ENCODE data around the gene MAB21L4.
A peak's percentile ranks its signal among the peaks of the same experiment; 100 is the strongest.

The MAB21L4 gene

DNA sequence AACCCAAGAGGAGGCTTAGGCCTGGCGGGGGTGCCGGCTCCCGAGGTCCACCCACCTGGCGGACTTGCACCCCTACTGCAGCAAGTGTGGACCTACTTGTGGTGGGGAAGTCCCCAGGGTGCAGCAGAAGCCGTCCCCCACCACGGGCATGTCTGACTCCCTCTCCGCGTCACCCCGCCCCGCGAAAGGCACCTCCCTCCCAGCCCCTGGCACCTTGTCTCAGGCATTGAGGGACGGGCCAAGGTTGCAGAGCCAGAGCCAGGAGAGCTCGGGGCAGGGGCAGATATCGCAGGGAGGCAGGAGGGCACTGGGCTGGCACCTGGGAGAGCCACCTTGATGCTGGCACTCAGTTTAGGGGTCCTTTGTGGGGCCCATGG is 29.2 kb upstream of the MAB21L4 start:
- DNase-seq (ENCODE audit: low read depth) = no peak

DNA sequence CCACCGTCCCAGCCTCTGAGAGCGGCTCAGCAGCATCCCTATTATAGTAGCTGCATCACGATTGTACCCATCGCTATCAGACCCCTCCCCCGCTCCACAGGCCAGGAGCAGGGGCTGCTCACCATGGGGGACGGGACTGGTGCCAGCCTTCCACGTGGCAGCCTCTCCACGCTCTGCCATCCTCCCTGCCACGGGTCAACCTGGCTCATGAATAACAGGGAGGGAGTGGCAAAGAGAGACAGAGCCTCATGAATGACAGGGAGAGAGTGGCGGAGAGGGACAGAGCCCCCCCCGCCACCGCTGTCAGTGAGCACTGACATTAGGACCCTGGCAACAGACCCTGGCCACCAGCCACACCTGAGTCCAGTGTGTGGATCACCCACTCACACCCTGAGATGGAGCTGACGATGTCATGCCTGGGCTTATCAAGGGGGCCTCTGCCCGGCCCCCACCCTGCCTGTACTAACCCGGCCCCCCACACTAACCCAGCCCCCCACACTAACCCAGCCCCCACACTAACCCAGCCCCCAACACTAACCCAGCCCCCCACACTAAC is 27.1 kb upstream of the MAB21L4 start:
- no peak for DNase-seq (ENCODE audit: low read depth)

DNA sequence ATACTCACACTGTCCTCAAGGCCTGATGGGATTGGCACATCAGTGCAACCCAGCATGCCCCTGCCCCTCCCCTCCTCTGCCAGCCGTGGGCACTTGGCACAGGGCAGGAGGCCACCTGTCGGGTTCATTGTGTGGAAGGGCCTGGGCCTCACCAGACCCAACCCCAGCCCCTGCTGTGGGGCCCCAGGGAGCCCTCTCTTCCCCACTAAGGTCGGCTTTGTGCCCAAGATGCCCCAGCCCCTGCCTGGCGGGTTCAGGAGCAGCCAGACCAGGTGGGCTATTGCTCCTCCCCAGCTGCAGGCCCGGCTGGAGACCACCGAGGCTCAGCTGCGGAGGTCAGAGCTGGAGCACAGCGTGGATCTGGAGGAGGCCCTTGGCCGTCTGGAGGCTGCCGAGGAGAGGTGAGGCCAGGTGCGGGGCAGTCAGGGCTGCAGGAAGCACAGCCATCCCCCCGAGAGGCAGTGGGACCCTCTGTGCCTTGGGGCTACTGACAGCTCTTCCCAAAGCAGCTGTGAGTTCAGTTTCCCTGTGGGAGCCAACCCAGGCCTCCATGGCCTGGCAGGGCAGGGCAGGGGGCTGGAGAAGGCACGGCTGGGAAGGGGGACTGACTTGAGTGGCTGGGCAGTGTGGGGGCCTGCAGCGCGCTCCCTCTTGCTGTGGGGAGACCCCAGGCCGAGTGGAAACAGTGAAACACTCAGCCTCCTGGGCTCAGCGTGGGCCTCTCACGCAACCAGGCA is 26.5 kb upstream of the MAB21L4 start:
- no peak for DNase-seq (ENCODE audit: low read depth)

DNA sequence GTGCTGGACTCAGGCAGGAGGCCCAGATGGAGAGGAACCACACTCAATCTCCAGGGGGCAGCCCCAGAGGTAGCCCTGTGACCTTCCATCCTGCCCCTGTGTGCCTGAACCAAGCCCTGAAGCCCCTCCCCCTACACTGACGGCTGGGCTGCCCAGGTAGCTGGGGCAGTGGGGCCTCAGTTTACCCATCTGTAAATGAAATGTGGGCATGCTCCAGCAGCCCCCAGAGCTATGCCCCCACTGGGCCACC is 26.0 kb upstream of the MAB21L4 start:
- DNase-seq (ENCODE audit: low read depth) = no peak

DNA sequence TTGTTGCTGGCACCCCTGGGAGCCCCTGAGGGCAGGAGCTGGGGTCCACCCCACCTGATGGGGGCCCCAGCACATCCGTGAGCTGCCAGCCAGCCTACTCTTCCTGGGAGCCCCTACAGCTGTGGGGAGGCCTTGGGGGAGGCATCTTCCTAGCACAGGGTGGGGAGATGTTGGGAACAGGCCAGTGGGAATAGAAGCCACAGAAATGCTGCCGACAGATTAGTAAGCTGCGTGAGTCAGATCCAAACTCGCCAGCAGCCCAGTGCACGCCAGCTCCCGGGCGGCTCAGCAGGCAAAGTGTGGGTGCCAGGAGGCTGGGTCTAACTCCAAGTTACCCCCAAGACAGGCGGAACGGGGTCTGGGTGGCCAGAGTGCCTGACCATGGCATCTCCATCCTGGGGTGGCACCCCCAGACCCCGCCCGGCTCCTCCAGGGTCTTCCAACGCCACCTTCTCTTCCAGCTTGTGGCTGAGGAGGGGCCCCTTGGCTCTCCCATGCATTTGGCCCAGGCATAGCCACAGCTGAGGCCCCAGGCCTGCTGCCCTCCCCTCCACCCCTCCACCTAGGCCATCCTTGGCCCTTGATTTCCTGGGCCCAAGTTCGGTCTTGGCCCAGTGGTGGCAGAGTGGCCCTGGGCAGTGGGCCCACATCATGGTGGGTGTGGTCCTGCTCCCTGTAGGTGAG is 25.5 kb upstream of the MAB21L4 start:
- DNase-seq (ENCODE audit: low read depth) = no peak

DNA sequence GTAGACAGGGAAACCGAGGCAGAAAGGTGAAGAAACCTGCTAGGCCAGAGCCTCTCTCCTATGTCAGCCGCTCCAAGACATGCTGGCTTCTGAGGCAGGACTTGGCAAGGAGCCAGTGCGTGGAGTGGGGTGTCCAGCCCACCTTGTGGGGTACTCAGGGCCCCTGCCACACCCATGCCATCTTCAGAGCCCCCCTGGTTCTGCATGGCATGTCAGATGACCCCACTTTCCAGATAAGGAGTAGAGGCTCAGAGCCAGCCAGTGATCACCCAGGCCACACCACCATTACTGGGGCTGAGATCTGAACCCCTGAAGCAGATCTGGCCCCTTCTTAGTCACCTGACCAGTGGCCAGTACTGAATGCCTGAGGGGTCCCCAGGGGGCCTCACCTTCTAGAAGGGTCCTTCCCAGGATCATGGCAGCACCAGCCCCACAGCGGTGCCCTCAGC is 24.9 kb upstream of the MAB21L4 start:
- no peak for DNase-seq (ENCODE audit: low read depth)

DNA sequence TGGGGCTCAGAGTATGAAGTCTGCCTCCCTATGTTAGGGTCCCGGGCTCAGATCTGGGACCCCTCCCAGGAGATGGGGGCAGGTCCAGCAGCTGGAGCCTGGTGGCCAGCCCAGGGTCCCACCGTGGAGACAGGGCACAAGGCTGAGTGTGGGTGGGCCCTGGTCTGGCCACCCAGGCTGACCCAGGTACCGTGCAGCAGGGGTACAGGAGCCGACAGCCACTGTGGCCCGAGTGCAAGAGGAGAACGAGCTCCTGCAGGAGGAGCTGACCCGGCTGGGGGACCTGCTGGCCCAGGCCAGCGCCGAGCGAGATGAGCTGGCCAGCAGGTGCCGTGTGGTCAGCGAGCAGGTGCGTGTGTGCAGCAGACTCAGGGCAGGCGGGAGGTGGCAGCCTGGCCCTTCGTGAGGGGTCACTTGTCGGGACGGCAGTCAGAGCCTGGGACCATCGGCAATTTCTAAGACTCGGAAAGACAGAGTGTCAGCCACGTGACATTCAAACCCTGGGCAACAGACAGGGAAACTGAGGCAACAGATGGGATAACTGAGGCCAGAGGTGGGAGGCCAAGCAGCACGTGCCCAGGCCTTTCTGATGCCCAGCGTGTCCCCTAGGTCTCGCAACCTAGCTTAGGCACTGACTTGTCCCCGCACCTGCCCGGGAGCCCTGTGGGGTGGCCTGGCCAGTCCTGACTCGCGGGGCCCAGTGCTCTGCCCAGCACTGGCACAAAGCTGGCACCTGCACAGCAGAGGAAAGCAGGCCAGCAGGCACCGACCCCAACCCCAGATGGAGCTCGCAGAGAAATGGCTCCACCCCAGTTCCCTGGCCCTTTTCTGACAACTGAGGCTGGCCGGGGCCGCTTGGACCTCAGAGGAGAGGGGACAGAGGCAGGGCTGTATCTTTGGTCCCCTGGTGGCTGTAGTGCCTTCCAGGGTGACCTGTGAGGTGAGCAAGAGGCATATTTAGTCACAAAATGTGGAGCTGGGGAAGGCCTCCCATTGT is 24.1 kb upstream of the MAB21L4 start:
- DNase-seq (ENCODE audit: low read depth) = no peak

DNA sequence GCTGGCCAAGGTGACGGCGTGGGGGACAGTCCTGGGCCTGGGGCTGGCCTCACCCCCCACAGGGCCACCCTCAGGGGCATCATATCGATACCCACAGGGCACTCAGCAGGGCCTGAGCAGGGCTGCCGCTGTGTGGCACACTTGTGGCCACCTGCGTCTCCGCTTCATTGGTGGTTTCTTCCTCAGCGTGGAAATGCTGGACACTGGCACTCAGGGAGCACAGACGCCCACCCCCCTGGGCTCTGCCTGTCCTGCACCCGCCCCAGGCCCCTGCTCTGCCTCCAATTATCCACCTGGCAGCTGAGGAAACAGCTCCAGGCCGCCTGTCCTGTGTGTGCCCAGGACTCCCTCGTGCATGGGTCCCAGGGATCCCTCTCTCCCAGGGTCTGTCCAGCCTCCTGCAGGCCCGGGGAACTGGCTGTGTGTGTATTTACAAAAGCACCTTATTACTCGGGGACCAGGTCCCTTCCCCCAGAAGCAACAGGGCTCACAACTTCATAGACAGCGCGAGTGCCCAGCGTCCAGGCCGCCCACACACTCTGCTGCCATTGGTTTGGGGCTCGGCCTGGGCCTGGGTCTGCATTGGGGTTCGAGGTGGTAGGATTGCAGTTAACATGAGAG is 23.3 kb upstream of the MAB21L4 start:
- DNase-seq (ENCODE audit: low read depth) = no peak

DNA sequence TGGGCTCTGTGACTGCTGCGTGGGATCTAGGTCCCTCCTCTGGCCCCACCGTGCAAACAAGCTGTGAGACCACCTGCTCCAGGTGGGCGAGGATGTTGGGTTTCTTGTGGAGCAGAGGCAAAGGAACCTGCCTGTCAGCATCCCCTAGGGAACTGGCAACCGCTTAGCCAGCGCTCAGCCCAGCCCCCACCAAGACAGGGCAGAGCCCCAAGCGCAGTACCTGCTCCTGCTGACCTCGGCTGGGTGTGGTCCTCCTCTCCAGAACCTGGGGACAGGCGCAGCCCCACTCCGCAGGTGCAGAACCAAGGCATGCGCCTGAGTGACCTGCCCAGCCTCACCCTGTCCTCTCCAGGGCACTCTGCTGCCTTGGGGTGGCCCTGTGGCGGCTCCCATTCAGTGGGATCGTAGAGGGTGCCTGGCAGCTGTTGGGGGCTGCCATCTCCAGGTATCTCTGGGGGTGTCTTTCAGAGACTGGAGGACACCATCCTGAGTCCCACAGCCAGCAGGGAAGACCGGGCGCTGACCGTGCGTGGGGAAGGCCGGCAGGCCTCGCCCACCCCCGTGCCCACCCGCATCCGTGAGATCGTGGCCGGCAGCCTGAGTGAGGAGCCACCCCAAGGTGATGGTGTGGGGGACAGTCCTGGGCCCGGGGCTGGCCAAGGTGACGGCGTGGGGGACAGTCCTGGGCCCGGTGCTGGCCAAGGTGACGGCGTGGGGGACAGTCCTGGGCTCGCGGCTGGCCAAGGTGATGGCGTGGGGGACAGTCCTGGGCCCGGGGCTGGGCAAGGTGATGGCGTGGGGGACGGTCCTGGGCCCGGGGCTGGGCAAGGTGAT is 22.5 kb upstream of the MAB21L4 start:
- no peak for DNase-seq (ENCODE audit: low read depth)

DNA sequence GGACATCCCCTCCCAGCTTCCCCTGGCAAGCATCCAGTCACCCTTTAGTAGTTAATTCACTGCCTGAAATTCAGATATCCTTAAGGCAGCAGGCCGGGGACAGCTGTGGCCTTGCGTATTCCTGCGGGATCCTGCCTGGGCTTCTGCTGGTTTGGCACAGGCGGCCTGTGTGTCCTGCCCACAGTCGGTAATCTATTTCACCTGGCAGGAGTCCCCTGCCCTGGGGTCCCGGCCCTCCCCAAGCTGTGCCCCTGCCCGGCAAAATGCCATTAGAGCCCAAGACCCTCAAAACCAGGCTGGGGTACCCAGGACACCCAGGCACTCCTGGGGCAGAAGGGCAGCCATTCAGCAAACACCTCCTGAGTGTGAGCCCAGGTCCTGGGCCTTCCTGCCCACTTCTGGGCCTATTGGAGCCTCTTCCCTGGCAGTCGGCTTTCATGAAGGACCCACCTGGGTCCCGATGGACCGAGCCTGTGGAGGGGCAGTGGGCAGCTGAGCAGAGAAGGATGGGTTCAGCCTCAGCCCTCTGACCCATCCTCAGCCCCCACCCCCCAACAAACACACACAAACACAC is 21.8 kb upstream of the MAB21L4 start:
- no peak for DNase-seq (ENCODE audit: low read depth)

DNA sequence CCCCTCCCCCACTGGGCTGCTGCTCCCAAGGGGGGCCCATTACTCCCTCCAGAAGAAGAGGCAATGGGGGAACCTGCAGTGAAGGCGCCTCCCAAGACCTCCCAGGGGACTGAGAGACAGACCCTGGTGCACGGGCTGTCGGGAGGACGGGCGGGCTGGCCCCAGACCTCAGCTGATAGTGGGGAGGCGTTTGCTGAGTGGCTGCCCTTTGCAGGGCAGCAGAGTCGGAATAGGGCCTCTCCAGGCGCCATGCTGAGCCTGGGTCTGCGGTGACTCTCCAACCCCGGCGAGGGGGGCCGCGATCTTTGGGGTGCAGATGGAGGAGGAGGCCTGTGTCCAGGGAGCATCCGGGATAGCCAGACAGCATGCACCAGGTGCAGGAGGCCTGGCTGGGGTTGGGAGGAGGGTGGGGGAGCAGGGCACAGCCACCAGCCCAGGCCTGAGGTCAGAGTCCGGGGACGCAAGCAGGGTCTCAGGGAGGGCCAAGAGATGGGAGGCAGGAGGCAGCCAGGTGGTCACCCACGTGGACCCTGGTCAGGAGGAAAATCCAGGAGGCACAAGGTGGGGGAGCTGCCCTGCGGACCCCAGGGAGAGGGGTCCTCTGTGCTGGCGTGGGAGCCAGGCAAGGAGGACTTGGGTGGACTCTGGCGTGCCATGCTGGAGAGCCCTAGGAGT is 21.2 kb upstream of the MAB21L4 start:
- DNase-seq (ENCODE audit: low read depth) = no peak

DNA sequence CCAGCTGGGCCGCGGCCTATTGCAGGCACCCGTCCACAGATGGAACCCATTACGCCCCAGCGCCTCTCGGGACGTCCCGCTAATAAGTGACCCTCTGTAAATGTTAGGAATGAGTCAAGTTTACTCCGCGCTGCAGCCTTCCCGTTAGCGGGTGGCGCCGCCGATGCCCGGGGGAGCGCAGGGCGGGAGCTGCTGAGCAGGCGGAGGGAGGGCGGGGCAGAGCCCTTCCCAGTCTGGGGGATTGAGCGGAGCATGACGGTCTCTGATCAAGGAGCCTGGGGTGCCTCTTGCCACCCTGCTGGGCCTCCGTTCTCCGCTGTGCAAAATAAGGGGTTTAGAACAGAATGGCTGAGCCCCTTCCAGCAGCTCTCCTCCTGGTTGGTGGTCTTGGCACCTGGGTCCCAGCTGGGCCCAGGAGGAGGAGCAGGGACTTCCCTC is 20.6 kb upstream of the MAB21L4 start:
- no peak for DNase-seq (ENCODE audit: low read depth)

DNA sequence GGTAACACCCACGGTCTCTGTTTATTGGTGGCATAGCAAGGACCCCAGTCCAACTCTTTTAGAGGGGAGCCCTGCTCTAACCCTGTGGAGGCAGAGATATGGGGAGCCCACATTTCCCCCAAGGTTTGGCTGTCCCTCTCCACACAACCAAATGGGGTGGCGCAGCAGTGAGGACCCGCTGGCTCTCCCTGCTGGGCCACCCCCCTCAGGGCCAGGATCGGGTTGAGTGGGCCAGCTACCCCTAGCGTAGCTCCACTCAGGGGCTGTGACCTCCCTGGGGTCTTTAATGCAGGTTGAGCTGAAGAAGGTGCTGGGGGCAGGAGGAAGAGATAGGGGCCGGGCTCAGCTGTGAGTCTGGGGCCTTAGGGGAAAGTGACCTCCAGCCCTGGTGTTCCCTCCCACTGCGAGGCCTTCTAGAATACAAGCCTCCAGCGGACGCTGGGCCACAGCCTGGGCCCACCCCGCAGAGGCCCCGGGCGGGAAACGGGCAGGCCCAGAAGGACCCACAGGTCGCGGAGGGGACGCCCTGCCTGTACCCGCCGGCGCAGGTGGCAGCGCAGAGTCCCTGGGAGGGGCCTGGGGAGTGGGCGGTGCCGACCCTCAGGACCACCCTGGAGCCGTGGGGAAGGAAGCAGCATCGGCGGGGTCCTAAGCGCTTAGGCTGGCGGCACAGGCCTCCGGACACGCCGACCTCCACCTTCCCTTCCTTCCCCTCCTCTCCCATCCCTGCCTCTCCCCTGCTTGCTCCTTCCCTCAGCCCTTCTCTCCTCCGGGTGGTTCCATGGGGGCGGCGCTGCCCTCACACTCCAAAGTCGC is 19.8 kb upstream of the MAB21L4 start:
- no peak for DNase-seq (ENCODE audit: low read depth)

DNA sequence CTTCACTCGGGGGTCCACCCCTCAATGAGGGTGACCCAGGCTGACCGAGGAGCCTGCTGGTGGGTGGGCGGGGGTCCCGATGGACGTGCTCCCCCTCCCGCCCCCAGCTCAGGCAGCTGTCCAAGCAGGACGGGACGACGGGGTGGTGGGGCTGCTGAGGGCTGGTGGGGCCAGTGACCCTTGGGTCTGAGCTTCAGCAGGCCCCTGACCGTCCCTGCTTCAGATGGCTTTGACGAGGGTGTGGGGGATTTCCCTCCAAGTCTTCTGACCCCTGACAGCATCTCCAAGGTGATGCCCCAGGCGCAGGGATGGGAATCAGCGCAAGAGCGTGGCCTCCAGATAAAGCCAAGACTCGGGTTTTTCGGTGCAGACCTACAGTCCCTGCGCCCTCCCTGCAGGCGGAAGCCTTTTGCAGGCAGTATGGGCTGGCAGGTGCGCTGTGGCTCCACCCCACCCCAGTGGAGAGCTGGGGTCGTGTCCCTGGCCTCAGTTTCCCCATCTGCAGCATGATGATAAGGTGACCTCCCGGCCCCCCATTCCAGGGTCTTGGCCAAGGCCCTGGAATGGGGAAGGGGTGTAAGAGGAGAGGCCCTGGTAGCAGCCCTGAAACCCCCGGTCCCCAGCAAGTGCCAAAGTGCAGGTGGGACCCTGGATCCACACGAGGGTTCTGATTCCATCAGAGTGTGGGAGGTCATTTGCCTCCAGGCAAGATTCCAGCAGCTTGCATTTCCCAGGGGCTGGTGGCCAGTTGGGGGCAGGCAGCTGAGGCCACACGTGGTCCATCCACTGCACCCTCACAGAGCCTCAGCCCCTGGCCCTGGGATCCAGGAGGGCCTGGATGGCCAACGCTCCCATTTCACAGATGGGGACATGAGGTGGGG is 18.9 kb upstream of the MAB21L4 start:
- no peak for DNase-seq (ENCODE audit: low read depth)

DNA sequence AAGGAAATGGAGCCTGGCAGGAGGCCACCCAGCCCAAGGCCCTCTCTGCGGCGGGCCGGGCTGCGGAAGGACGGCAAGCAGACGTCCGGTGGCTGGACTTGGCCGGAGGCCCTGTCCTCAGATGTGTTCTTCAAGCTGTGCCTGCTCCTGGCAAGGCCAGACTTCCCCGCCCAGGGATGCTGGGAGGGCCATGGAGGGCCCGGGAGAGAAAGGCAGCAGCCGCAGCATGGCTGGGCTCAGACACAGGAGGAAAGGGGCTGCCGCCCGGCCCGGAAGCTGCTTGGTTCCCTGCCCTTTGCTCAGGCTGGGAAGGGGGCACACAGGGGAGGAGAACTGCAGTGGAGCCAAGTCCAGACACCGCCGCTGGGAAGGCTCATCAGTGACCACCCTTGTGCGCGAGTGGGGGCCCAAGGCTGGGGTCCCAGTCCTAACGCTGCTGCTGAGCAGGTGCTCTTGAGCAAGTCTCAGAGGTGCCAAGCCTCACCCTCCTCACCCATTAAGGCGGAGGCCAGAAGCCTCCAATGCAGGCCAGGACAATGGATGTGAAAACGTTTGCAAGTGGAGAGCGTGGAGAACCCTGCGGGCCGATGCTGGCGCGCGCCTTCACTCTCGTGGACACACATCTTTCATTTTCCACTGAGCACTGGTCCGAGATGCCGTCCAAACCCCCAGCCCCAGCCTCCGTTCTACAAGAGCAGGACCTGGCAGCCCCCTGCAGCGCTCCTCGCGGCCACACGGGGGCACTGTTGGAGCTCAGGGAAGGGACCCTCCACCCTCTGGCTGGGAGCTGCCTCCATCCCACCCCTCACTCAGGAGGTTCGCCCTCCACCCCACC is 18.1 kb upstream of the MAB21L4 start:
- DNase-seq (ENCODE audit: low read depth) = peak; percentile 28

DNA sequence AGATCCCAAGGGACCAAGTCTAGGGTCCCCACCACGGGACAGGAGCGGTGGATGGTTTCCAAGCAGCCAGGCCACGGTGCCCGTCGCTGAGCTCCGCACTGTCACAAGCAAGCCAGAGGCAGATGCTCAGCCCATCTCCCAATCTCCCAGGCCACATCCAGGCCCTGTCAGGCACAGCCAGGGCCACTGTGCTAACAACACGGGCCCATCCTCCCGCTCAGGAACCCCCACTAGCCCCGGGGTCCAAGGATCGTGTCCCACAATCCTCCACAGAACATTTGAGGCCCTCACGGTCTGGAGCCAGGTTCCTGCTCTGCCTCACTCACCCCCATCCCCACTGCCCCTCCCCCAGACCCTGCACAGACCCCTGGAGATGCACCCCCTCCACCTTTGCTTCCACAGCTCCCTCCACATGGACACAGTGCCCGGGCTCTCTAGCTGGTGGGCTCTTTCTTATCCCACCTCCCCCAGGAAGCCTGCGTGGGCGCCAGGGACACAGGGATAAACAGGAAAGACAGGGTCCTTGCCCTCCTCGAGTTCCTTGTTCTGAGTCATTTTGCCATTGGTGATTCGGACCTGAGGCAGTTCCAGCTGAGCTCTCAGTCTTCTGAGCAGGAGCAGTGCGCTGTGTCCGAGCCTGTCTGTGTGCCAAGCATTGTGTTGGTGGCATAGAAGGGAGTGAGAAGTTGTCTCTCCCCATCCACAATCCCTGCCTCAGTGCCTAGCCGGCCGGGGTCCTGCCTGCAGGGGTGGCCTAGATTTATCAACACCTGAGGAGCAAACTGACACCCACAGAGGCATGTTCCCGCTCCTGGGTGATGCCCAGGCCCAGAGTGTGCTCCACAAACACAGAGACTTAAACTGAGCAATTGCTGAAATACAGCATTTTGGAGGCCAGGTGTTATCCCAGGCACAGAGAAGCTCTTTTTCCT is 17.2 kb upstream of the MAB21L4 start:
- no peak for DNase-seq (ENCODE audit: low read depth)

Measured in stimulated activated CD4-positive, alpha-beta T cell treated with anti-CD3 and anti-CD28 coated beads, Interleukin-2, amount 100 ng/mL, for 4 hours (primary cell).